Fibroblast of skin of back (primary cell): ENCODE results near the gene OGFOD3.
A peak's percentile ranks its signal among the peaks of the same experiment; 100 is the strongest.
"Not testable (repeated sequence)": the region's sequence is repeated elsewhere in the genome, so short reads cannot be mapped to it uniquely, and the experiment has no call there.

ENCODE experiments used
- DNase-seq: peaks from one replicate; pipeline ENCODE4 v3.0.0-alpha.2; 2013

The OGFOD3 gene

GRCh38 chr17:82433560-82434215, 15.3 kb upstream of the OGFOD3 start:
- no peak for DNase-seq

GRCh38 chr17:82432017-82432416, 13.6 kb upstream of the OGFOD3 start:
- no peak for DNase-seq

- no peak for DNase-seq
Measured at GRCh38 chr17:82429824-82430223, 11.4 kb upstream of the OGFOD3 start.

- no peak for DNase-seq
Measured at GRCh38 chr17:82428546-82428945, 10.2 kb upstream of the OGFOD3 start.

- DNase-seq: no peak
Measured at GRCh38 chr17:82424863-82425159, 6.4 kb upstream of the OGFOD3 start.

- peak; percentile 40 for DNase-seq
Measured at GRCh38 chr17:82424001-82424862, 5.8 kb upstream of the OGFOD3 start.

- no peak for DNase-seq
Measured at GRCh38 chr17:82419540-82419939, 1.2 kb upstream of the OGFOD3 start.

GRCh38 chr17:82416771-82417170, 1.6 kb downstream of the OGFOD3 start:
- DNase-seq: no peak

- no peak for DNase-seq
Measured at GRCh38 chr17:82416264-82416663, 2.1 kb downstream of the OGFOD3 start.

- no peak for DNase-seq
Measured at GRCh38 chr17:82415786-82416185, 2.6 kb downstream of the OGFOD3 start.

GRCh38 chr17:82415336-82415735, 3.0 kb downstream of the OGFOD3 start:
- DNase-seq: no peak

- peak; percentile 63 for DNase-seq
Measured at GRCh38 chr17:82414548-82415281, 3.7 kb downstream of the OGFOD3 start.

- DNase-seq: no peak
Measured at GRCh38 chr17:82412535-82413520, 5.6 kb downstream of the OGFOD3 start.

GRCh38 chr17:82412081-82412480, 6.3 kb downstream of the OGFOD3 start:
- DNase-seq: not testable (repeated sequence)

GRCh38 chr17:82411396-82412053, 6.9 kb downstream of the OGFOD3 start:
- no peak for DNase-seq

- no peak for DNase-seq
Measured at GRCh38 chr17:82410014-82410716, 8.2 kb downstream of the OGFOD3 start.

GRCh38 chr17:82408938-82409318, 9.5 kb downstream of the OGFOD3 start:
- DNase-seq: no peak

GRCh38 chr17:82408288-82408937, 10.0 kb downstream of the OGFOD3 start:
- peak; percentile 17 for DNase-seq

- peak; percentile 49 for DNase-seq
Measured at GRCh38 chr17:82407255-82407654, 11.1 kb downstream of the OGFOD3 start.

GRCh38 chr17:82406131-82406671, 12.2 kb downstream of the OGFOD3 start:
- DNase-seq: no peak
